ENCODE data around the gene ZNF804A. TPM values are rescaled to one million over a fixed set of nuclear protein-coding genes. Genes with fewer than 3 reads are reported as not detected.

ZNF804A gene
- total and polyA plus RNA-seq, 4 donors = 0.17 to 0.52 (median 0.26) TPM

- DNase-seq = no peak
These were observed 39.4 kb upstream of the ZNF804A start for GRCh38 chr2:184558713-184559464.

GRCh38 chr2:184560603-184561002, 37.7 kb upstream of the ZNF804A start:
- WGBS, 2 donors = 93 to 97% methylated on average over 17 of the region's 17 CpGs
- H3K27ac ChIP-seq (ENCODE audit: low read depth in 1 of 2, low read length in 1 of 2) = no peak overlapping the region
- no peak overlapping the region for H3K4me3 ChIP-seq
- no peak overlapping the region for H3K9ac ChIP-seq (ENCODE audit: insufficient read depth in 1 of 2, low read length in 2 of 2)
- H3K27me3 ChIP-seq (ENCODE audit: control insufficient read depth in 3 of 3, insufficient read depth in 3 of 3, low read length in 2 of 3) = no peaks in the 10 kb centered on the region
- DNase-seq = no peak
- no peak for ATAC-seq (ENCODE audit: insufficient read depth, low FRiP score)
- H3K9me3 ChIP-seq (ENCODE audit: control insufficient read depth in 4 of 4, insufficient read depth in 3 of 4, low read length in 3 of 4) = peaks cover 0 to 3% (median 0%) of the 10 kb centered on the region in 4 donors
- H3K36me3 ChIP-seq (ENCODE audit: control insufficient read depth in 4 of 4, insufficient read depth in 4 of 4, low read length in 4 of 4) = no peaks in the 10 kb centered on the region
- peaks cover 0 to 1% (median 0%) of the 10 kb centered on the region in 5 donors for H3K4me1 ChIP-seq (ENCODE audit: control insufficient read depth in 5 of 5, insufficient read depth in 5 of 5, low read length in 5 of 5)
- TF ChIP-seq CTCF (IDR thresholded peaks at IDR 0.05; ENCODE audit: control extremely low read depth, extremely low read depth) = no peak

More at GRCh38 chr2:184558713-184559464, 39.4 kb upstream of the ZNF804A start:
- ATAC-seq (ENCODE audit: insufficient read depth, low FRiP score) = no peak
- peaks cover 0 to 3% (median 0%) of the 10 kb centered on the region in 4 donors for H3K9me3 ChIP-seq (ENCODE audit: control insufficient read depth in 4 of 4, insufficient read depth in 3 of 4, low read length in 3 of 4)
- peaks cover 0 to 1% (median 0%) of the 10 kb centered on the region in 5 donors for H3K4me1 ChIP-seq (ENCODE audit: control insufficient read depth in 5 of 5, insufficient read depth in 5 of 5, low read length in 5 of 5)
- H3K27me3 ChIP-seq (ENCODE audit: control insufficient read depth in 3 of 3, insufficient read depth in 3 of 3, low read length in 2 of 3) = no peaks in the 10 kb centered on the region
- TF ChIP-seq CTCF (IDR thresholded peaks at IDR 0.05; ENCODE audit: control extremely low read depth, extremely low read depth) = no peak
- H3K36me3 ChIP-seq (ENCODE audit: control insufficient read depth in 4 of 4, insufficient read depth in 4 of 4, low read length in 4 of 4) = no peaks in the 10 kb centered on the region
- H3K27ac ChIP-seq (ENCODE audit: low read depth in 1 of 2, low read length in 1 of 2) = no peak overlapping the region
- H3K4me3 ChIP-seq = no peak overlapping the region
- 80 to 86% methylated on average over 5 of the region's 5 CpGs for WGBS, 2 donors
- H3K9ac ChIP-seq (ENCODE audit: insufficient read depth in 1 of 2, low read length in 2 of 2) = no peak overlapping the region

GRCh38 chr2:184562532-184562931, 35.8 kb upstream of the ZNF804A start:
- ATAC-seq (ENCODE audit: insufficient read depth, low FRiP score) = no peak
- WGBS, 2 donors = 24 to 50% methylated on average over 2 of the region's 2 CpGs
- no peak overlapping the region for H3K27ac ChIP-seq (ENCODE audit: low read depth in 1 of 2, low read length in 1 of 2)

More at GRCh38 chr2:184562532-184562931, 35.8 kb upstream of the ZNF804A start:
- Histone ChIP-seq H3K27me3 (ENCODE audit: control insufficient read depth in 3 of 3, insufficient read depth in 3 of 3, low read length in 2 of 3) (no peaks in the 10 kb centered on the region), H3K4me3 (no peak overlapping the region), H3K9ac (ENCODE audit: insufficient read depth in 1 of 2, low read length in 2 of 2) (no peak overlapping the region), H3K36me3 (ENCODE audit: control insufficient read depth in 4 of 4, insufficient read depth in 4 of 4, low read length in 4 of 4) (no peaks in the 10 kb centered on the region), H3K9me3 (ENCODE audit: control insufficient read depth in 4 of 4, insufficient read depth in 3 of 4, low read length in 3 of 4) (peaks cover 0 to 3% (median 0%) of the 10 kb centered on the region in 4 donors), H3K4me1 (ENCODE audit: control insufficient read depth in 5 of 5, insufficient read depth in 5 of 5, low read length in 5 of 5) (peaks cover 0 to 1% (median 0%) of the 10 kb centered on the region in 5 donors)
- no peak for TF ChIP-seq CTCF (IDR thresholded peaks at IDR 0.05; ENCODE audit: control extremely low read depth, extremely low read depth)
- no peak for DNase-seq

Data from lung (tissue), 12 donors.